ENCODE results near the gene SARDH.
A peak's percentile ranks its signal among the peaks of the same experiment; 100 is the strongest.

- TF ChIP-seq CTCF (conservative IDR thresholded peaks at IDR 0.05 in 1 of 2, IDR thresholded peaks at IDR 0.05 in 1 of 2; ENCODE audit: low read depth in 1 of 2, low read length in 2 of 2), result peak; percentile 93 to 100
- no peak for TF ChIP-seq EZH2 (IDR thresholded peaks at IDR 0.05; ENCODE audit: low read length, missing control alignments)
These were observed 4.8 kb upstream of the SARDH start for GRCh38 chr9:133742849-133743444.

All from fibroblast of lung (primary cell).